Mesendoderm (in vitro differentiated cells): ENCODE results near the gene SMAP1. TPM values are rescaled to one million over a fixed set of nuclear protein-coding genes. Genes with fewer than 3 reads are reported as not detected.

Source experiments
- DNase-seq: peaks from one replicate; pipeline ENCODE4 v3.0.0; 2013
- H2AK5ac ChIP-seq: 2 replicates; pipeline ENCODE4 v1.6.1; 2013; ENCODE audit warnings: low read length, inconsistent platforms
- H2BK120ac ChIP-seq: 2 replicates; pipeline ENCODE4 v1.6.1; 2013; ENCODE audit warnings: low read depth, mild to moderate bottlenecking, low read length, moderate library complexity, mixed read lengths
- H2BK15ac ChIP-seq: replicated peaks from 2 replicates; pipeline ENCODE4 v1.6.1; 2013; ENCODE audit warnings: low read depth, mild to moderate bottlenecking, moderate library complexity
- H2BK5ac ChIP-seq: 2 replicates; pipeline ENCODE4 v1.6.1; 2013; ENCODE audit warnings: low read length, inconsistent platforms
- H3K18ac ChIP-seq: 2 replicates; pipeline ENCODE4 v1.6.1; 2013; ENCODE audit warnings: mild to moderate bottlenecking, low read length, mixed read lengths
- H3K23ac ChIP-seq: one replicate; pipeline ENCODE4 v1.6.1; 2013; ENCODE audit warnings: low read length
- H3K27ac ChIP-seq: 2 replicates; pipeline ENCODE4 v1.5.1; 2013; ENCODE audit warnings: low read depth, mild to moderate bottlenecking, inconsistent platforms, low read length, moderate library complexity
- H3K27me3 ChIP-seq: 2 replicates; pipeline ENCODE4 v1.6.1; 2013; ENCODE audit warnings: low read length, control low read depth, mild to moderate bottlenecking, inconsistent platforms; ENCODE audit not compliant: insufficient read depth, poor library complexity
- H3K36me3 ChIP-seq: 2 replicates; pipeline ENCODE4 v1.6.1; 2013; ENCODE audit warnings: low read length, inconsistent platforms; ENCODE audit not compliant: control insufficient read depth, insufficient read depth
- H3K4ac ChIP-seq: one replicate; pipeline ENCODE4 v1.6.1; 2013; ENCODE audit warnings: low read depth, mild to moderate bottlenecking, low read length, moderate library complexity
- H3K4me1 ChIP-seq: 2 replicates; pipeline ENCODE4 v1.6.1; 2013; ENCODE audit warnings: low read depth, low read length, inconsistent platforms; ENCODE audit not compliant: control insufficient read depth
- H3K4me2 ChIP-seq: 2 replicates; pipeline ENCODE4 v1.6.1; 2013; ENCODE audit warnings: low read length
- H3K4me3 ChIP-seq: 2 replicates; pipeline ENCODE4 v1.5.1; 2013; ENCODE audit warnings: mild to moderate bottlenecking, low read length
- H3K56ac ChIP-seq: one replicate; pipeline ENCODE4 v1.6.1; 2013; ENCODE audit warnings: low read length
- H3K79me1 ChIP-seq: 2 replicates; pipeline ENCODE4 v1.6.1; 2013; ENCODE audit warnings: low read length, inconsistent platforms
- H3K79me2 ChIP-seq: 2 replicates; pipeline ENCODE4 v1.6.1; 2013; ENCODE audit warnings: mild to moderate bottlenecking, low read length; ENCODE audit not compliant: control insufficient read depth, insufficient read depth
- H3K9ac ChIP-seq: 2 replicates; pipeline ENCODE4 v1.6.1; 2013; ENCODE audit warnings: low read length, inconsistent platforms
- H4K5ac ChIP-seq: one replicate; pipeline ENCODE4 v1.6.1; 2013; ENCODE audit warnings: low read length
- H4K8ac ChIP-seq: one replicate; pipeline ENCODE4 v1.6.1; 2013; ENCODE audit warnings: low read depth, mild to moderate bottlenecking, control low read depth, low read length, moderate library complexity
- WGBS: extraction: QIAGEN DNeasy Blood & Tissue Kit; methylation state at CpG from one replicate; pipeline ENCODE4 v1.1.7; 2013; ENCODE audit warnings: low lambda C conversion rate, missing lambda C conversion rate; ENCODE audit not compliant: insufficient coverage; ENCODE audit errors: extremely low coverage; 5-methylcytosine and 5-hydroxymethylcytosine counted together
- polyA plus RNA-seq, 2 experiments: library from polyadenylated mRNA; stranded (reverse); fragments of 200-250 nt; gene quantifications; one replicate each; pipeline ENCODE4 v1.2.3, GENCODE V29; 2013

The SMAP1 gene
- polyA plus RNA-seq (2013, experiment 1 of 2), result 33.4 TPM
- 35.1 TPM for polyA plus RNA-seq (2013, experiment 2 of 2)

- Histone ChIP-seq H4K5ac (no peak within 1 kb of the TSS), H2BK5ac (peak within 1 kb of the TSS; percentile 40), H3K36me3 (no peaks in the 10 kb centered on the region), H3K23ac (peak within 1 kb of the TSS; percentile 31), H3K4me2 (peak within 1 kb of the TSS; percentile 69), H3K9ac (peak within 1 kb of the TSS; percentile 89), H4K8ac (no peak within 1 kb of the TSS), H3K56ac (peak within 1 kb of the TSS; percentile 96), H3K4me1 (no peaks in the 10 kb centered on the region), H3K4ac (no peak within 1 kb of the TSS), H2BK15ac (no peak within 1 kb of the TSS), H2BK120ac (no peak within 1 kb of the TSS), H3K79me1 (no peaks in the 10 kb centered on the region), H3K27ac (peak within 1 kb of the TSS; percentile 90), H2AK5ac (no peak within 1 kb of the TSS), H3K79me2 (peaks cover 4% of the 10 kb centered on the region), H3K18ac (peak within 1 kb of the TSS; percentile 41), H3K4me3 (peak within 1 kb of the TSS; percentile 86), H3K27me3 (no peaks in the 10 kb centered on the region)
- peak; percentile 94 for DNase-seq
- WGBS, result no CpG with 5 or more reads among the region's 90 CpGs
These were observed at the start of gene SMAP1 for GRCh38 chr6:70667711-70668498. Gene SMAP1, plus strand, starts transcription at chr6:70667883. Its CDS starts 141 bp downstream, at chr6:70668024.

- Histone ChIP-seq H3K4me1 (no peaks in the 10 kb centered on the region), H3K27ac (no peak overlapping the region), H3K4me2 (no peak overlapping the region), H3K36me3 (no peaks in the 10 kb centered on the region), H3K4me3 (no peak overlapping the region), H3K27me3 (no peaks in the 10 kb centered on the region), H4K5ac (no peak overlapping the region), H3K23ac (no peak overlapping the region), H4K8ac (no peak overlapping the region), H2BK5ac (no peak overlapping the region), H3K56ac (no peak overlapping the region), H3K79me1 (no peaks in the 10 kb centered on the region), H3K9ac (no peak overlapping the region), H3K79me2 (no peaks in the 10 kb centered on the region), H2BK15ac (no peak overlapping the region), H2BK120ac (no peak overlapping the region), H3K4ac (no peak overlapping the region), H2AK5ac (no peak overlapping the region), H3K18ac (no peak overlapping the region)
- no CpG with 5 or more reads among the region's 1 CpG for WGBS
- DNase-seq, result no peak
These were observed 46.9 kb upstream of the SMAP1 start for GRCh38 chr6:70620746-70621145.

GRCh38 chr6:70622461-70622860 lies 45.2 kb upstream of the SMAP1 start:
- Histone ChIP-seq H3K18ac (no peak overlapping the region), H3K56ac (no peak overlapping the region), H2BK15ac (no peak overlapping the region), H3K4me2 (no peak overlapping the region), H2AK5ac (no peak overlapping the region), H3K79me1 (no peaks in the 10 kb centered on the region), H2BK120ac (no peak overlapping the region), H2BK5ac (no peak overlapping the region), H3K4ac (no peak overlapping the region), H3K79me2 (no peaks in the 10 kb centered on the region), H3K23ac (no peak overlapping the region), H3K27ac (no peak overlapping the region), H4K8ac (no peak overlapping the region), H4K5ac (no peak overlapping the region), H3K4me3 (no peak overlapping the region), H3K27me3 (no peaks in the 10 kb centered on the region), H3K4me1 (no peaks in the 10 kb centered on the region), H3K9ac (no peak overlapping the region), H3K36me3 (no peaks in the 10 kb centered on the region)
- WGBS, result no CpG with 5 or more reads among the region's 1 CpG
- no peak for DNase-seq

- no peaks in the 10 kb centered on the region for H3K4me1 ChIP-seq
- H4K8ac ChIP-seq, result no peak overlapping the region
- no peak overlapping the region for H3K18ac ChIP-seq
- no peak overlapping the region for H3K4ac ChIP-seq
- no peak overlapping the region for H2BK15ac ChIP-seq
- no peak overlapping the region for H4K5ac ChIP-seq
- no peaks in the 10 kb centered on the region for H3K27me3 ChIP-seq
- no peak overlapping the region for H2AK5ac ChIP-seq
- DNase-seq, result no peak
- no peak overlapping the region for H3K9ac ChIP-seq
- H3K27ac ChIP-seq, result no peak overlapping the region
- H3K56ac ChIP-seq, result no peak overlapping the region
- no peak overlapping the region for H3K4me2 ChIP-seq
- no peaks in the 10 kb centered on the region for H3K79me2 ChIP-seq
- H3K79me1 ChIP-seq, result no peaks in the 10 kb centered on the region
- no peak overlapping the region for H2BK120ac ChIP-seq
- no peaks in the 10 kb centered on the region for H3K36me3 ChIP-seq
- H2BK5ac ChIP-seq, result no peak overlapping the region
- H3K23ac ChIP-seq, result no peak overlapping the region
- H3K4me3 ChIP-seq, result no peak overlapping the region
These were observed 42.2 kb upstream of the SMAP1 start for GRCh38 chr6:70625436-70625835.

GRCh38 chr6:70627500-70628254 lies 40.0 kb upstream of the SMAP1 start:
- Histone ChIP-seq H4K8ac (no peak overlapping the region), H3K18ac (no peak overlapping the region), H2BK15ac (no peak overlapping the region), H3K4me2 (no peak overlapping the region), H3K27me3 (no peaks in the 10 kb centered on the region), H3K4me3 (no peak overlapping the region), H3K9ac (no peak overlapping the region), H3K4ac (no peak overlapping the region), H4K5ac (no peak overlapping the region), H3K23ac (no peak overlapping the region), H2AK5ac (no peak overlapping the region), H3K79me2 (no peaks in the 10 kb centered on the region), H3K79me1 (no peaks in the 10 kb centered on the region), H3K36me3 (no peaks in the 10 kb centered on the region), H3K27ac (no peak overlapping the region), H3K4me1 (no peaks in the 10 kb centered on the region), H2BK120ac (no peak overlapping the region), H2BK5ac (no peak overlapping the region), H3K56ac (no peak overlapping the region)
- DNase-seq, result no peak
- WGBS, result no CpG with 5 or more reads among the region's 36 CpGs
